ENCODE measurements around the gene GRIN2A.

- TF ChIP-seq CHD2 (IDR thresholded peaks at IDR 0.05; ENCODE audit: low read length), result no peak
- TF ChIP-seq POLR2A (IDR thresholded peaks at IDR 0.05; ENCODE audit: control extremely low read depth in 1 of 2, low read depth in 2 of 2, low read length in 2 of 2), result no peak
- no peak for TF ChIP-seq CTCF (IDR thresholded peaks at IDR 0.05; ENCODE audit: control extremely low read depth in 1 of 3, insufficient read depth in 1 of 3, low read depth in 1 of 3, low read length in 3 of 3)
- no peak for TF ChIP-seq CREB1 (IDR thresholded peaks at IDR 0.05)
- no peak for TF ChIP-seq POLR2AphosphoS5 (IDR thresholded peaks at IDR 0.05; ENCODE audit: low read depth, low read length)
- TF ChIP-seq JUND (IDR thresholded peaks at IDR 0.05; ENCODE audit: low read length), result no peak
- TF ChIP-seq NANOG (IDR thresholded peaks at IDR 0.05; ENCODE audit: insufficient read depth, low read depth, low read length, poor library complexity, severe bottlenecking), result no peak
- no peak for TF ChIP-seq HDAC2 (IDR thresholded peaks at IDR 0.05; ENCODE audit: borderline replicate concordance in 1 of 2, low read depth in 2 of 2, low read length in 2 of 2)
Observed at GRCh38 chr16:9921997-9922396, 260.2 kb downstream of the GRIN2A start.
